Measurements from ENCODE around the gene EML6.
"Not testable (repeated sequence)": the region's sequence is repeated elsewhere in the genome, so short reads cannot be mapped to it uniquely, and the experiment has no call there.

EML6 gene

GRCh38 chr2:54723131-54723995, at the start of gene EML6:
TSS of gene EML6 (plus strand) at chr2:54723662. CDS start at chr2:54725062, 1,400 bp downstream.
- peak; percentile 93 to 95 for DNase-seq (ENCODE audit: low read depth in 1 of 2, low spot score in 1 of 2)

- no peak for DNase-seq (ENCODE audit: low read depth in 1 of 2, low spot score in 1 of 2)
Observed at GRCh38 chr2:54675281-54675680, 48.2 kb upstream of the EML6 start.

- DNase-seq (ENCODE audit: low read depth in 1 of 2, low spot score in 1 of 2) = no peak
Observed at GRCh38 chr2:54675738-54676137, 47.7 kb upstream of the EML6 start.

GRCh38 chr2:54676656-54677055, 46.8 kb upstream of the EML6 start:
- DNase-seq (ENCODE audit: low read depth in 1 of 2, low spot score in 1 of 2) = no peak

- no peak for DNase-seq (ENCODE audit: low read depth in 1 of 2, low spot score in 1 of 2)
Observed at GRCh38 chr2:54677476-54678265, 45.8 kb upstream of the EML6 start.

GRCh38 chr2:54678719-54679118, 44.7 kb upstream of the EML6 start:
- no peak for DNase-seq (ENCODE audit: low read depth in 1 of 2, low spot score in 1 of 2)

- no peak for DNase-seq (ENCODE audit: low read depth in 1 of 2, low spot score in 1 of 2)
Observed at GRCh38 chr2:54680397-54681041, 42.9 kb upstream of the EML6 start.

GRCh38 chr2:54681416-54681815, 42.0 kb upstream of the EML6 start:
- DNase-seq (ENCODE audit: low read depth in 1 of 2, low spot score in 1 of 2) = no peak

GRCh38 chr2:54683596-54683995, 39.9 kb upstream of the EML6 start:
- DNase-seq (ENCODE audit: low read depth in 1 of 2, low spot score in 1 of 2) = no peak

- no peak for DNase-seq (ENCODE audit: low read depth in 1 of 2, low spot score in 1 of 2)
Observed at GRCh38 chr2:54685263-54685775, 38.1 kb upstream of the EML6 start.

- DNase-seq (ENCODE audit: low read depth in 1 of 2, low spot score in 1 of 2) = no peak
Observed at GRCh38 chr2:54687595-54688152, 35.8 kb upstream of the EML6 start.

GRCh38 chr2:54691445-54692135, 31.9 kb upstream of the EML6 start:
- no peak for DNase-seq (ENCODE audit: low read depth in 1 of 2, low spot score in 1 of 2)

GRCh38 chr2:54692556-54692955, 30.9 kb upstream of the EML6 start:
- DNase-seq (ENCODE audit: low read depth in 1 of 2, low spot score in 1 of 2) = no peak

- no peak for DNase-seq (ENCODE audit: low read depth in 1 of 2, low spot score in 1 of 2)
Observed at GRCh38 chr2:54695378-54695777, 28.1 kb upstream of the EML6 start.

- DNase-seq (ENCODE audit: low read depth in 1 of 2, low spot score in 1 of 2) = no peak
Observed at GRCh38 chr2:54697934-54698333, 25.5 kb upstream of the EML6 start.

GRCh38 chr2:54698926-54699325, 24.5 kb upstream of the EML6 start:
- not testable (repeated sequence) for DNase-seq (ENCODE audit: low read depth in 1 of 2, low spot score in 1 of 2)

GRCh38 chr2:54699665-54700064, 23.8 kb upstream of the EML6 start:
- DNase-seq (ENCODE audit: low read depth in 1 of 2, low spot score in 1 of 2) = no peak

- DNase-seq (ENCODE audit: low read depth in 1 of 2, low spot score in 1 of 2) = no peak
Observed at GRCh38 chr2:54701029-54701428, 22.4 kb upstream of the EML6 start.

- DNase-seq (ENCODE audit: low read depth in 1 of 2, low spot score in 1 of 2) = no peak
Observed at GRCh38 chr2:54704238-54704637, 19.2 kb upstream of the EML6 start.
